ENCODE data around the gene ARF1. TPM values are rescaled to one million over a fixed set of nuclear protein-coding genes. Genes with fewer than 3 reads are reported as not detected.

The ARF1 gene
- total RNA-seq, 1 donor from 2014 or later = 162 TPM

GRCh38 chr1:228050571-228051231 is 31.8 kb upstream of the ARF1 start:
- DNase-seq (ENCODE audit: low read depth) = no peak

DNA sequence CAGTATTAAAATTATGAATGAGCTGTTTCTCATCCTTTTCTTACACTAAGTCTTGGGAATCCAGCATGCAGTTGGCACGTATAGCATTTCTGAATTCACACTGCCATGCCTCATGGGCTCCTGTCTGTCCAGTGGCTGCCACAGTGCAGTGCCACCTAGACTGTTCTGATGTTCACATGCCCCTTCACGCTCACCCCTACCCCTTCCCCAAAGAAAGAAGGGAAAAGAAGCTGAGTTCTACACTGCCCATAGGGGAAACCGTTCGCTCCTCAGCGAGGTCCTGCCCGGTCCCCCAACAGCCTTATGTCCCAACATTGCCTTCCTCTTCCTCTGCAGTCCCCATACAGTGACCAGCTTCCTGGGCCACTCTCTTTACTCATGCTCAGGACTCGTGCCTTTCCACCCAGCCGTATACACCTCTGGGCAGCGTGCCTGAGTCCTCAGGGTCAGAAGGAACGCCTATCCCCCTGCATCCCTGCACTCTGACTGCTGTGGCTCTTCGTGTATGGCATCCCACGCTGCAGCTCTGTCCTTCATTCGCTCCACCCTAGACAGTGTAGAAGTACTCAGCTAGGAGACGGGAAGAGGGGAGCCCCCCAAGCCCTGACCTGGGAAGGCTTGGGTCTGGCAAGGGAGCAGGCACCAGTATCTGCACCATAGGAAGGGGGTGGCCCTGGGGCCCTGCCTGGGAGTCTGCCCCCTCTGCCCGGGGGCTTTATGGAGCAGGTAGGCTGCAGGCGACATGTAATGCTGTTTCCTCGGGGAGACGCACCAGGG is 24.1 kb upstream of the ARF1 start:
- no peak for DNase-seq (ENCODE audit: low read depth)

- DNase-seq (ENCODE audit: low read depth) = no peak
These were observed 23.4 kb upstream of the ARF1 start for GRCh38 chr1:228058949-228059633.

GRCh38 chr1:228059634-228060457 is 22.7 kb upstream of the ARF1 start:
- DNase-seq (ENCODE audit: low read depth) = peak; percentile 36

DNA sequence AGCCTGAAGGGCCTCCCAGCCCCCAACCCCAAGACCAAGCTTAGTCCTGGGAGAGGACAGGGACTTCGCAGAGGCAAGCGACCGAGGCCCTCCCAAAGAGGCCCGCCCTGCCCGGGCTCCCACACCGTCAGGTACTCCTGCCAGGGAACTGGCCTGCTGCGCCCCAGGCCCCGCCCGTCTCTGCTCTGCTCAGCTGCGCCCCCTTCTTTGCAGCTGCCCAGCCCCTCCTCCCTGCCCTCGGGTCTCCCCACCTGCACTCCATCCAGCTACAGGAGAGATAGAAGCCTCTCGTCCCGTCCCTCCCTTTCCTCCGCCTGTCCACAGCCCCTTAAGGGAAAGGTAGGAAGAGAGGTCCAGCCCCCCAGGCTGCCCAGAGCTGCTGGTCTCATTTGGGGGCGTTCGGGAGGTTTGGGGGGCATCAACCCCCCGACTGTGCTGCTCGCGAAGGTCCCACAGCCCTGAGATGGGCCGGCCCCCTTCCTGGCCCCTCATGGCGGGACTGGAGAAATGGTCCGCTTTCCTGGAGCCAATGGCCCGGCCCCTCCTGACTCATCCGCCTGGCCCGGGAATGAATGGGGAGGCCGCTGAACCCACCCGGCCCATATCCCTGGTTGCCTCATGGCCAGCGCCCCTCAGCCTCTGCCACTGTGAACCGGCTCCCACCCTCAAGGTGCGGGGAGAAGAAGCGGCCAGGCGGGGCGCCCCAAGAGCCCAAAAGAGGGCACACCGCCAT is 21.9 kb upstream of the ARF1 start:
- no peak for DNase-seq (ENCODE audit: low read depth)

GRCh38 chr1:228061411-228062084 is 21.0 kb upstream of the ARF1 start:
- DNase-seq (ENCODE audit: low read depth) = no peak

GRCh38 chr1:228062085-228062791 is 20.3 kb upstream of the ARF1 start:
- DNase-seq (ENCODE audit: low read depth) = no peak

- DNase-seq (ENCODE audit: low read depth) = no peak
These were observed 19.7 kb upstream of the ARF1 start for GRCh38 chr1:228062812-228063211.

- DNase-seq (ENCODE audit: low read depth) = no peak
These were observed 19.0 kb upstream of the ARF1 start for GRCh38 chr1:228063251-228064191.

DNA sequence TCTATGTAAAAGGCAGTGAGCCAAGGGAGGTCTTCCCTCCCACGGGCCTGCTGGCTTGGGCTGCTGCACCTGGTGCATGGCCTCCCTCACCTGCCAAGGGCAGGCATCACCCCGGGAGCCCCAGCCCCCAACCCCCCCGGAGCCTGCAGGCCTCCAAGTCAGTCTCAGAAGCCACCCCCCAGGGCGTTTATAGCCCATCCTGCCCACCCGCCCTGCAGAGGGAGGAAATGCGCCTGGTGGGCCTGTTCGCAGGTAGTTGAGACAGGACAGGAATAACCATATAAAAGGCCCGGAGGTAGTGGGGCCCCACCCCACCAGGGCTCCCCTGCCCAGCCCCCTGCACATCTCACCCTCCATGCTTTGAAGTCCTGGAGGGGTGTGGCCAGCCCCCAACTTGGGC is 18.2 kb upstream of the ARF1 start:
- DNase-seq (ENCODE audit: low read depth) = no peak

DNA sequence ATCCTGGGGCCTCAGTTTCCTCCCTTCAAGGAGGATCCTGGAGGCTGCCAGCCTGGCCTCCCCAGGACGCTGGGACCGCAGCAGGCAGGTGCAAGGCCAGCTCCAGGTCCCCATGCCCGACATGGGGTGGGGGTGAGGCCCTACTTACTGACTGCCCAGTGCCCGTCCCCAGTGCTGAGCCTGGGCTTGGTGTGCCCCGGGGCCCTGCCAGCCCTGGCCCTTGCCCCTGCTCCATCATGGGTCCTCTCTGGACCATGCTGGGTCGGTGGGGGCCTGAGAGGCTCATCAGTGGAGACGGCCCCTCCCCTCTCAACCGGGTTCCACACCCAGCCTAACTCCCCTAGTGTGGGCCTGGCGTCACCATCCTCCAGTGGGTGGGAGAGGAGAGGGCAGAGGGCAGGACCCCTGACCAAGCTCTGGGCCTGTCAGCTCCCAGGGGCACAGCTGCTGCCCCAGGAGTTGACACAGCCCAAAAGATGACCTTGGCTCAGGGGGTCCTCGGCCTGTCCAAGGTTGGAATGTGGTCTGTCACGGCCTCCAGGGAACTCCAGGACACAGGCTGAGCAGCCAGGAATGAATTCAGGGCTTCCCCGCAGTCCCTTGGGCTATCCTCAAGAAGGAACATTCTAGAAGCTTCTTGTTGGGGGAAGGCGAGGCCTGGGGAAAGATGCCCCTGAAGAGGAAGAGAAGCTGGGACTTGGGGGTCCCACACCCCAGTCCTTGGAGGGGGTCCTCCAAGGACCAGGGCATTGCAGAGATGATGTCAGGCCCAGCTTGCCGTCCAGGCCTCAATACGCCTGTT is 17.6 kb upstream of the ARF1 start:
- DNase-seq (ENCODE audit: low read depth) = no peak

- no peak for DNase-seq (ENCODE audit: low read depth)
These were observed 16.8 kb upstream of the ARF1 start for GRCh38 chr1:228065543-228066347.

DNA sequence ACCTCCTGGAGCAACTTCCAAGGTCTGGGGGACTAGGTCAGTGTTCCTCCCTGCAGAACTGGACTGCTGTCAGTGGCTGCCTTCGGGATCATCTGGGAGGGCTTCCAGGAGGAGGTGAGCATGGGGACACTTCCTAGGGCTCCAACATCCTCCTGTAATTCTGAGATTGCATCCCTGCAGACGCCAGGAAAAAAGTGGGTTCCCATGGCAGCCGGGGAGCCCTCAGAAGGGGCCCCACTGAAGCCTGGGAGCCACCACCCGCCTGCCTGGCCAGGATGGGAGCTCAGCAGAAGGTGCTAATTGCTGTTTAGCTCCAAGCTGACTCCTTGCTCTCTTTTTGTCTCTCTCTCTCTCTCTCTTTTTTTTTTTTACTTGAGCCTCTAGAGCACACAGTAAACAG is 16.1 kb upstream of the ARF1 start:
- DNase-seq (ENCODE audit: low read depth) = no peak

- no peak for DNase-seq (ENCODE audit: low read depth)
These were observed 15.4 kb upstream of the ARF1 start for GRCh38 chr1:228066891-228067654.

DNA sequence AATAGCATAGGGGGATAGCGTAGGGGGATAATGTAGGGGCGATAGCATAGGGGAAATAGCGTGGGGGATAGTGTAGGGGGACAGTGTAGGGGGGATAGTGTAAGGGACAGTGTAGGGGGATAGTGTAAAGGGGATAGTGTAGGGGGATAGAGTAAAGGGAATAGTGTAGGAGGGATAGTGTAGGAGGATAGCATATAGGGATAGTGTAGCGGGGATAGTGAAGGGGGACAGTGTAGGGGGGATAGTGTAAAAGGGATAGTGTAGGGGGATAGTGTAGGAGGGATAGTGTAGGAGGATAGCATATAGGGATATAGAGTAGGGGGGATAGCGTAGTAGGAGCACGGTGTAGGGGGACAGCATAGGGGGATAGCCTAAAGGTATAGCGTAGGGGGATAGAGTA is 14.1 kb upstream of the ARF1 start:
- DNase-seq (ENCODE audit: low read depth) = no peak

GRCh38 chr1:228070173-228070572 is 12.3 kb upstream of the ARF1 start:
- DNase-seq (ENCODE audit: low read depth) = no peak

Data from renal cortical epithelial cell (primary cell).